GM18868 (cell line): ENCODE measurements around the gene MAP3K10.
A peak's percentile ranks its signal among the peaks of the same experiment; 100 is the strongest.
"Not testable (repeated sequence)": the region's sequence is repeated elsewhere in the genome, so short reads cannot be mapped to it uniquely, and the experiment has no call there.

Experiments used
- ATAC-seq: cut with Tn5 transposase; IDR thresholded peaks from one replicate; pipeline ENCODE4 v1.9.1; 2021; ENCODE audit warnings: mild to moderate bottlenecking, moderate library complexity; ENCODE audit not compliant: unreplicated experiment

The MAP3K10 gene

GRCh38 chr19:40171293-40171692 lies 19.9 kb upstream of the MAP3K10 start:
- not testable (repeated sequence) for ATAC-seq

GRCh38 chr19:40174092-40174491 lies 17.1 kb upstream of the MAP3K10 start:
- no peak for ATAC-seq

- ATAC-seq, result no peak
Observed at GRCh38 chr19:40175820-40176219, 15.4 kb upstream of the MAP3K10 start.

GRCh38 chr19:40177286-40178070 lies 13.7 kb upstream of the MAP3K10 start:
- ATAC-seq, result no peak

- ATAC-seq, result no peak
Observed at GRCh38 chr19:40178756-40179155, 12.5 kb upstream of the MAP3K10 start.

- ATAC-seq, result no peak
Observed at GRCh38 chr19:40184273-40184672, 7.0 kb upstream of the MAP3K10 start.

- ATAC-seq, result peak; percentile 24
Observed at GRCh38 chr19:40191836-40192646, 815 bp downstream of the MAP3K10 start.

- ATAC-seq, result no peak
Observed at GRCh38 chr19:40192758-40193586, 1.7 kb downstream of the MAP3K10 start.

GRCh38 chr19:40193587-40193849 lies 2.3 kb downstream of the MAP3K10 start:
- ATAC-seq, result no peak

GRCh38 chr19:40198272-40198990 lies 7.2 kb downstream of the MAP3K10 start:
- ATAC-seq, result no peak

- ATAC-seq, result no peak
Observed at GRCh38 chr19:40200341-40201099, 9.3 kb downstream of the MAP3K10 start.

GRCh38 chr19:40204381-40204780 lies 13.2 kb downstream of the MAP3K10 start:
- no peak for ATAC-seq

GRCh38 chr19:40205760-40206159 lies 14.5 kb downstream of the MAP3K10 start:
- no peak for ATAC-seq

- no peak for ATAC-seq
Observed at GRCh38 chr19:40208602-40209001, 17.4 kb downstream of the MAP3K10 start.

- no peak for ATAC-seq
Observed at GRCh38 chr19:40210889-40211288, 19.7 kb downstream of the MAP3K10 start.

GRCh38 chr19:40213251-40213829 lies 22.1 kb downstream of the MAP3K10 start:
- no peak for ATAC-seq

GRCh38 chr19:40213882-40214570 lies 22.8 kb downstream of the MAP3K10 start:
- ATAC-seq, result no peak

- no peak for ATAC-seq
Observed at GRCh38 chr19:40214936-40215335, 23.7 kb downstream of the MAP3K10 start.
